Fibroblast of lung (primary cell): ENCODE results near the gene SESN1. TPM values are rescaled to one million over a fixed set of nuclear protein-coding genes. Genes with fewer than 3 reads are reported as not detected.

Experiments used
- DNase-seq, 2 donors: peaks; one replicate each; pipeline versions ENCODE4 v3.0.0 to v3.0.0-alpha.2; 2010; ENCODE audit warnings: low read depth in 2 of 2
- H2AFZ ChIP-seq: 2 replicates; pipeline ENCODE4 v1.5.1; 2012; ENCODE audit warnings: low read length, control low read depth, inconsistent platforms
- H3K27ac ChIP-seq: 2 replicates; pipeline ENCODE4 v1.5.1; 2011; ENCODE audit warnings: low read length, control low read depth; ENCODE audit not compliant: insufficient read depth
- H3K27me3 ChIP-seq: 2 replicates; pipeline ENCODE4 v1.5.1; 2011; ENCODE audit warnings: mild to moderate bottlenecking, low read length; ENCODE audit not compliant: control insufficient read depth, insufficient read depth
- H3K36me3 ChIP-seq: 2 replicates; pipeline ENCODE4 v1.5.1; 2011; ENCODE audit warnings: low read length; ENCODE audit not compliant: control insufficient read depth, insufficient read depth
- H3K4me1 ChIP-seq: 2 replicates; pipeline ENCODE4 v1.5.1; 2011; ENCODE audit warnings: low read length; ENCODE audit not compliant: control insufficient read depth, insufficient read depth; ENCODE audit errors: extremely low read depth
- H3K4me2 ChIP-seq: 2 replicates; pipeline ENCODE4 v1.5.1; 2011; ENCODE audit warnings: low read length, control low read depth; ENCODE audit not compliant: insufficient read depth; ENCODE audit errors: extremely low read depth
- H3K4me3 ChIP-seq, 4 experiments: fragments of 200-600 bp in 1 of 4; sonication (generic) in 1 of 4; replicated peaks in 1 of 4; 2 replicates each; pipeline ENCODE4 v1.5.1; 2011 to 2016; ENCODE audit warnings: low read length in 4 of 4, low read depth in 3 of 4, mild to moderate bottlenecking in 3 of 4, control low read depth in 2 of 4, inconsistent platforms in 1 of 4, mixed read lengths in 1 of 4; ENCODE audit not compliant: insufficient read depth in 1 of 4; ENCODE audit errors: control extremely low read depth in 1 of 4
- H3K79me2 ChIP-seq: 2 replicates; pipeline ENCODE4 v1.5.1; 2012; ENCODE audit warnings: mild to moderate bottlenecking, low read length, inconsistent platforms; ENCODE audit not compliant: control insufficient read depth, insufficient read depth
- H3K9ac ChIP-seq: 2 replicates; pipeline ENCODE4 v1.5.1; 2011; ENCODE audit warnings: mild to moderate bottlenecking, low read length, control low read depth; ENCODE audit not compliant: insufficient read depth
- H3K9me3 ChIP-seq: 2 replicates; pipeline ENCODE4 v1.5.1; 2012; ENCODE audit warnings: low read depth, low read length; ENCODE audit not compliant: control insufficient read depth, insufficient read depth
- H4K20me1 ChIP-seq: 2 replicates; pipeline ENCODE4 v1.5.1; 2011; ENCODE audit warnings: low read length; ENCODE audit not compliant: control insufficient read depth, insufficient read depth; ENCODE audit errors: extremely low read depth
- CTCF ChIP-seq, 2 donors: IDR thresholded peaks in 1 of 2; conservative IDR thresholded peaks in 1 of 2; 1 replicate in 1 of 2; 2 replicates in 1 of 2; pipeline ENCODE4 v1.5.1; 2011 to 2012; ENCODE audit warnings: low read length in 2 of 2, control low read depth in 1 of 2, inconsistent platforms in 1 of 2, low read depth in 1 of 2, mild to moderate bottlenecking in 1 of 2
- EZH2 ChIP-seq: IDR thresholded peaks from 2 replicates; pipeline ENCODE4 v1.5.1; 2012; ENCODE audit warnings: low read length, control low read depth, mild to moderate bottlenecking; ENCODE audit errors: missing control alignments
- polyA plus RNA-seq, 2 donors: library from polyadenylated mRNA; depleted of rRNA in 1 of 2; stranded (reverse) in 1 of 2; unstranded in 1 of 2; fragments of >200 nt; gene quantifications; 2 replicates each; pipeline ENCODE4 v1.2.1, GENCODE V29; 2011 to 2012; ENCODE audit warnings: missing spikeins in 1 of 2
- total RNA-seq: library from RNA; depleted of rRNA; stranded (reverse); fragments of >200 nt; gene quantifications from 2 replicates; pipeline ENCODE4 v1.2.1, GENCODE V29; 2014

SESN1 gene
- total and polyA plus RNA-seq, 2 donors (not counting 1 experiment from before 2014, with no cell fraction given): 16.7 to 34.5 TPM

GRCh38 chr6:109034526-109034925, 60.1 kb downstream of the SESN1 start:
- H3K27ac ChIP-seq: no peak overlapping the region
- no peaks in the 10 kb centered on the region for H3K79me2 ChIP-seq
- no peak overlapping the region for H3K4me3 ChIP-seq
- TF ChIP-seq CTCF (conservative IDR thresholded peaks at IDR 0.05 in 1 of 2, IDR thresholded peaks at IDR 0.05 in 1 of 2; ENCODE audit: low read depth in 1 of 2, low read length in 2 of 2): no peak
- TF ChIP-seq EZH2: no peak
- H3K9ac ChIP-seq: no peak overlapping the region
- H4K20me1 ChIP-seq: no peaks in the 10 kb centered on the region
- no peaks in the 10 kb centered on the region for H3K9me3 ChIP-seq
- peak in 1 of 2 donors; percentile 46 for DNase-seq
- H3K4me1 ChIP-seq: no peaks in the 10 kb centered on the region
- H3K27me3 ChIP-seq: no peaks in the 10 kb centered on the region
- H3K36me3 ChIP-seq: no peaks in the 10 kb centered on the region
- H2AFZ ChIP-seq: no peak overlapping the region
- no peak overlapping the region for H3K4me2 ChIP-seq

DNA sequence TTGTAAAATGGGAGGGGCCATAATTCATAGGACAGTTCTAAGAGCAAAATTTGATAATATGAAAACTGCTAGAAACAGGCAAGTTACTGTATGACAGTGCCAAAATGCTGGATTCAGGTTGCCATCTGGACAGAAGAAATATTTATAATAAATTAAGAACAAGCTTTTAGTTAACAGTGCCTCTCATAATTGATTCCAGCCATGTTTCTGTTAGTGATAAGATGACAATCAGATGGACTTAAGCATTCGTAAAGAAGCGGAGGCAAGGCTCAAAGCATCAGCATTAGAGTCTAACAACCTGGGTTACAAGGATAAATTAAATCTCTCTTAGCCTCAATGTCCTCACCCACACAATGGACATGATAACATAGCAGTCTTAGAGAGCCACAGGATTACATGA, 61.0 kb downstream of the SESN1 start:
- Histone ChIP-seq H4K20me1 (no peaks in the 10 kb centered on the region), H3K79me2 (no peaks in the 10 kb centered on the region), H3K27ac (no peak overlapping the region), H2AFZ (no peak overlapping the region), H3K9ac (no peak overlapping the region), H3K36me3 (no peaks in the 10 kb centered on the region), H3K9me3 (no peaks in the 10 kb centered on the region), H3K4me2 (no peak overlapping the region), H3K4me3 (no peak overlapping the region), H3K4me1 (no peaks in the 10 kb centered on the region), H3K27me3 (no peaks in the 10 kb centered on the region)
- no peak for DNase-seq
- no peak for TF ChIP-seq CTCF (conservative IDR thresholded peaks at IDR 0.05 in 1 of 2, IDR thresholded peaks at IDR 0.05 in 1 of 2; ENCODE audit: low read depth in 1 of 2, low read length in 2 of 2)
- no peak for TF ChIP-seq EZH2

DNA sequence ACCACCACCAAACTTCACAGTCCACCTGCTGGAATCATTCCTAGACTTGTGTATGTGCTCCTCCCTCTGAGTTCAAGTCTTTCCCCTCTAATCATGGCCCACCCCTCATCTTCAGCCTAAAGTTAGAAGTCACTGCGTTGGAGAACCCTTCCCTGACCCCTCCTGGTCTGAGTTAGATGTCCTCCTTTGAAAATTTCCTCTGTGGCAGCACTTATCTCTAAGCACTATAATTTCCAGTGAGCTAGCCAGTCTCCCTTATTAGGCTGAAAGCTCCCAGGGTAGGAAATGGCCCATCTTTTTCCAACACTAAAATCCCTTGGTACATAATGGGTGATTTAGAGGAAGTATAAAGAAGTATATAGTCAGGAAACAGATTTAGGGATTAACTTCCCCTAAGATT, 63.2 kb downstream of the SESN1 start:
- Histone ChIP-seq H4K20me1 (no peaks in the 10 kb centered on the region), H2AFZ (no peak overlapping the region), H3K9me3 (no peaks in the 10 kb centered on the region), H3K27ac (no peak overlapping the region), H3K9ac (no peak overlapping the region), H3K4me1 (no peaks in the 10 kb centered on the region), H3K79me2 (no peaks in the 10 kb centered on the region), H3K4me2 (no peak overlapping the region), H3K27me3 (no peaks in the 10 kb centered on the region), H3K36me3 (no peaks in the 10 kb centered on the region), H3K4me3 (no peak overlapping the region)
- no peak for DNase-seq
- no peak for TF ChIP-seq EZH2
- no peak for TF ChIP-seq CTCF (conservative IDR thresholded peaks at IDR 0.05 in 1 of 2, IDR thresholded peaks at IDR 0.05 in 1 of 2; ENCODE audit: low read depth in 1 of 2, low read length in 2 of 2)
